ENCODE measurements around the gene MGAT5.

Gene MGAT5

GRCh38 chr2:134253804-134254203 lies at the start of gene MGAT5:
Gene MGAT5, plus strand, starts transcription at chr2:134254072. Its CDS starts 332 bp downstream, at chr2:134254404.
- DNase-seq, result no peak

- DNase-seq, result no peak
These were observed 48.8 kb upstream of the MGAT5 start for GRCh38 chr2:134205087-134205486.

- no peak for DNase-seq
These were observed 47.8 kb upstream of the MGAT5 start for GRCh38 chr2:134206031-134206430.

- peak in 2 of 58 donors; percentile 15 to 19 for DNase-seq
These were observed 47.3 kb upstream of the MGAT5 start for GRCh38 chr2:134206573-134206972.

GRCh38 chr2:134207589-134208209 lies 46.2 kb upstream of the MGAT5 start:
- peak in 9 of 58 donors; percentile 3 to 36 (median 28) for DNase-seq

- DNase-seq, result peak in 3 of 58 donors; percentile 5 to 16 (median 13)
These were observed 45.0 kb upstream of the MGAT5 start for GRCh38 chr2:134208825-134209224.

- DNase-seq, result no peak
These were observed 41.1 kb upstream of the MGAT5 start for GRCh38 chr2:134212746-134213145.

- DNase-seq, result no peak
These were observed 37.6 kb upstream of the MGAT5 start for GRCh38 chr2:134216152-134216829.

GRCh38 chr2:134217351-134217750 lies 36.5 kb upstream of the MGAT5 start:
- no peak for DNase-seq

- DNase-seq, result no peak
These were observed 35.9 kb upstream of the MGAT5 start for GRCh38 chr2:134217924-134218323.

- no peak for DNase-seq
These were observed 35.5 kb upstream of the MGAT5 start for GRCh38 chr2:134218414-134218813.

GRCh38 chr2:134218930-134219658 lies 34.8 kb upstream of the MGAT5 start:
- no peak for DNase-seq

GRCh38 chr2:134220344-134220974 lies 33.4 kb upstream of the MGAT5 start:
- DNase-seq, result peak in 2 of 58 donors; percentile 3 to 10

- no peak for DNase-seq
These were observed 29.9 kb upstream of the MGAT5 start for GRCh38 chr2:134224005-134224404.

- DNase-seq, result no peak
These were observed 28.7 kb upstream of the MGAT5 start for GRCh38 chr2:134225173-134225572.

GRCh38 chr2:134225841-134226240 lies 28.0 kb upstream of the MGAT5 start:
- DNase-seq, result no peak

- no peak for DNase-seq
These were observed 27.3 kb upstream of the MGAT5 start for GRCh38 chr2:134226601-134227000.

GRCh38 chr2:134227666-134228065 lies 26.2 kb upstream of the MGAT5 start:
- DNase-seq, result no peak

- no peak for DNase-seq
These were observed 25.4 kb upstream of the MGAT5 start for GRCh38 chr2:134228493-134228903.

- no peak for DNase-seq
These were observed 24.3 kb upstream of the MGAT5 start for GRCh38 chr2:134229540-134229939.

- DNase-seq, result no peak
These were observed 23.0 kb upstream of the MGAT5 start for GRCh38 chr2:134230885-134231284.
